Measurements from ENCODE around the gene TDRD10.

GRCh38 chr1:154490317-154490716 lies 11.7 kb upstream of the TDRD10 start:
- TF ChIP-seq, protein P1, sequence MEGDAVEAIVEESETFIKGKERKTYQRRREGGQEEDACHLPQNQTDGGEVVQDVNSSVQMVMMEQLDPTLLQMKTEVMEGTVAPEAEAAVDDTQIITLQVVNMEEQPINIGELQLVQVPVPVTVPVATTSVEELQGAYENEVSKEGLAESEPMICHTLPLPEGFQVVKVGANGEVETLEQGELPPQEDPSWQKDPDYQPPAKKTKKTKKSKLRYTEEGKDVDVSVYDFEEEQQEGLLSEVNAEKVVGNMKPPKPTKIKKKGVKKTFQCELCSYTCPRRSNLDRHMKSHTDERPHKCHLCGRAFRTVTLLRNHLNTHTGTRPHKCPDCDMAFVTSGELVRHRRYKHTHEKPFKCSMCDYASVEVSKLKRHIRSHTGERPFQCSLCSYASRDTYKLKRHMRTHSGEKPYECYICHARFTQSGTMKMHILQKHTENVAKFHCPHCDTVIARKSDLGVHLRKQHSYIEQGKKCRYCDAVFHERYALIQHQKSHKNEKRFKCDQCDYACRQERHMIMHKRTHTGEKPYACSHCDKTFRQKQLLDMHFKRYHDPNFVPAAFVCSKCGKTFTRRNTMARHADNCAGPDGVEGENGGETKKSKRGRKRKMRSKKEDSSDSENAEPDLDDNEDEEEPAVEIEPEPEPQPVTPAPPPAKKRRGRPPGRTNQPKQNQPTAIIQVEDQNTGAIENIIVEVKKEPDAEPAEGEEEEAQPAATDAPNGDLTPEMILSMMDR (IDR thresholded peaks at IDR 0.05) = no peak
- TF ChIP-seq POLR2A (IDR thresholded peaks at IDR 0.05) = no peak
